Activated CD8-positive, alpha-beta memory T cell treated with anti-CD3 and anti-CD28 coated beads for 24 hours (primary cell): Measurements from ENCODE around the gene TMEM35B.
"Not testable (repeated sequence)": the region's sequence is repeated elsewhere in the genome, so short reads cannot be mapped to it uniquely, and the experiment has no call there.

Experiments
- DNase-seq: peaks from one replicate; pipeline ENCODE4 v3.0.0-alpha.2; 2020

Gene TMEM35B

DNA sequence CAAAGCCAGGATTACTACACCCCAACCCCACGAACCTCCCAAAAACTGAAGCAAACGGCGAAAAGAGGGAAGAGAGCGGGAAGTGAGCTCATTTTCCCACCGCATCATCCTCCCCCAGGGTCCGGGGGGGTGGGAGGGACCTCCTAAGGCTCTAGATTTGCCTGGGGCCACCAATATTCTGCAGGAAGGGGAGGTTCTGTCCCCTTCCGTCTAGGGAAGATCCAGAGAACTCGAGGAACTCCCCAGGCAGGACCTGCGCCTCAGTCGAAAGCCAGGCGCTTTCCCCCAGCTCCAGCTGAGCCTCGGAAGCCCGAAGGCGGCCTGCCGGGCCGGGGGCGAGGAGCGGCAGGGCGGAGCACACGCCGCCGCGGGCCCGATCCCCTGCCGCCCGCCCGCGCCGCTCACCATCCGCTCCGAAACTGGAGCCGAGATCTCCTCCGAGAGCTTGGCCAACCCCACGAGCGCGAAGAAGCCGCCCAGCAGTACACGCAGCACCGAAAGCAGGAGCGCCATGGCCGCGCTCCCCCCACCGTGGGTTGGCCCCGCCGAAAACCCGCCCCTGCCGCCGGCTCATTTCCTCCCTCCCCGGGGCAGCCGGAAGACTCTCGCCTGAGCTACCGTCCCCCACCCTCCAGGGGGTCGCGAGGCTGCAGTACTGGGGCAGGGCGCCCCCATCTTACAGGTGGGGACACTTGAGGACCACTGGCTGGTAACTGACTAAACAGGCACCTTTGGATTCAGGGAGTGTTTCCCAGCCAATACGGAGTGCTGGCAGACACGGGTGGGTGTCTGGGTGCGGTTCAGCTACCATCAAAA, at the start of gene TMEM35B:
TMEM35B (minus strand) TSS at position 555 of the 816 bp plus-strand sequence; CDS start at position 513, 42 bp downstream.
- peak; percentile 92 for DNase-seq

DNA sequence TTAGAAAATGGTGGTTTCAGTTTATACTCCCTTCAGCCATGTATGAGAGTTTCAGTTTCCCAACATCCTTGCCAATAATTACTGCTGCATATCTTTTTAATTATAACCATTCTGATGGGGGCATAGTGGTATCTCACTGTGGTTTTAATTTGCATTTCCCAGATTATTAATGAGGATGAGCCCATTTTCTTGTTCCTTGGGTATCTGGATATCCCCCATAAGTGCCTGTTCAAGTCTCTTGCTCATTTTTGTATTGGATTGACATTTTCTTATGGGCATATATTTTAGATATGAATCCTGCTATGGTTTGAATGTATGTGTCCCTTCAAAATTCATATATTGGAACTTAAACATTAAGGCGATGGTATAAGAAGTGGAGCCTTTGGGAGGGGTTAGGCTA, 48.2 kb upstream of the TMEM35B start:
- DNase-seq: no peak

DNA sequence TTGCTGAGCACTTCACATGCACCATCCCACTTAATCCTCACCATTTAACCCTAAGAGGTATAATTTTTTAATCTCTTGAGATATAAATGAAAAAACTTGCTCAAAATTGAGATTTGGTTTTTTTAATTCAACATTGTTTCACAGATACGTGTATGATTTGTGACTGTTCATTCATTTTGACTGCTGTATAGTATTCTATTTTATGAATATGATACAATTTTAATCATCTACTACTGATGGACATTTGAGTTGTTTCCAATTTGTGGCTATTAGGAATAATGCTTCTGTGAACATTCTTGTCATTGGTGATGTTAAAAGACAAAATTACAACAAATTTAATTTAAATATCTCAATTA, 47.2 kb upstream of the TMEM35B start:
- no peak for DNase-seq

DNA sequence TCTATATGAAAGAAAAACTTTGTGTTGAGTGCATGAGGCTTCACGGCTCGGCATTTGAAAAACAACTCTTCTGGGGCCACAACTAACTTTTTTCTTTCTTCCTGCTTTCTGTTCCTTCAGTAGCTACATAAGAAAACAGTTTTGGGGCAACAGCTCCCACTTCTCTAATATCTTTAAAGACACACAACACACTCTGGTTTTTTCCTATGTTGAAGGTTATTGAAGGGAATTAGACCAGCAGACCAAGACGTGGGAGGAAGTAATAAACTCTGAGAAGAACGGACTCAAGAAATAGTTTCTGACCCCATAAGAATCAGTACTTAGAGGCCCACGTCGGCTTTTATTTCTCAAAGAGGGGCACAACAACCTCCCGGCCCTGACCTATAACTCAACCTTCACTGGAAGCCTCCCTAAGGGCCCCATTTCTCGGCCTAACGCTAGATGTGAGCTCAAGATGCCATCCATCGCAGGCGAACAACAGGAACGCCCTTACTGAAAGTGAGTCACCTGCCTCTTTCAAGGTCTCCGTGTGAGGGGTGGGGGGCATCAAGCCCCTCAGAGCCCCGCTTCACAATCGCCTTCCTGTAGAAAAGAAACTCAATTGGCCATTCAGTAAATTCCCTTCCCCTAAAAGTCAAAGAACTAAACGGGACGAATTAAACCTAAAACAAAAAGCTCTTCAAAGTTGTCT, 45.8 kb upstream of the TMEM35B start:
- DNase-seq: peak; percentile 77

DNA sequence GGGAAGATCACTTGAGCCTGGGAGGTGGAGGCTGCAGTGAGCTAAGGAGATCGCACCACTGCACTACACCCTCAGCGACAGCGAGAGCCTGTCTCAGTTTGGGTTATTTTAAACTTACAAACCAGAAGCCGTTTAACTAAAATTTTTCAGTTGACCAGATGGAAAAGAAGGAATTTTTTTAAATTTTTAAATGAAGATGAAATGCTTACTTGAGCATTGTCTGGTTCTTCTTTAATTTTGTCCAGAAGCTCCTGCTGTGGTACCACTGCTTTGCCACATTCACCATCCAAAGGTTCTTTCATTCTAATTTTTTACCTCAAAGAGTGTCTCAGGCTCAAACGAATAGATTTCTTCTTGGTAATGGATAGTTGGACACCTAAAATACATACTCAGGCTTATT, 45.2 kb upstream of the TMEM35B start:
- no peak for DNase-seq

DNA sequence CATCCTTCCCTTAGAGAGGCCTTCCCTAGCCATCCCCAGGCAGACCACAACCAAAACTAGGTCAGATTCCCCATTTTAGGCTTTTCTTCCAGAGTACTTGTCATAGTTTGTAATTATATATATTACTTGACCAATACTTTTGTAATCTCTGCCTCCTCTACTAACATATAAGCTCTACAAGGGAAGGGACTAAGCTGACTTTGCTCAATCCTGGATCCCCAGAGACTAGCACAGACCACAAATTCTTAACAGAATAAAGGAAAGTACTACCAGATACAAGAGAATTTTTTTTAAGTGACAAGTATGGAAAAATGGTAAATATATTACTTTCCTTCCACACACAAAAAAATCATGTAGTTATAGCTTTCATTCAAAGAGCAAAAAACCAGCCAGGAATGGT, 44.6 kb upstream of the TMEM35B start:
- no peak for DNase-seq

DNA sequence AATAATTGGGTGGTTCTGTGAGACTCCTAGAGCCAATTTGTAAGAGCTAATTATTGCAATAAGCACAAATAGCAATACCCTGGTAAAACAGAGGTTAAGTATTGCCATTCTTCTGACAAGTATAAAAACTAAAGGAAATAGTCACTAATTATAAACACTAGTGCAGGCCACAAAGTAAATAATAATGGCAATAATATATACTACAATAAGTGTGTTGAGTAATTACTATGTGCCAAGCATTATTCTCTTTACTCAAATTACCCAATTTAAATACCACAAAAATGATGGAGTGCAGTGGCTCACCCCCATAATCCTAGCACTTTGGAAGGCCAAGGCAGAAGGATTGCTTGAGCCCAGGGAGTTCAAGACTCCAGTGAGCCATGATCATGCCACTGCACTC, 31.3 kb upstream of the TMEM35B start:
- no peak for DNase-seq

DNA sequence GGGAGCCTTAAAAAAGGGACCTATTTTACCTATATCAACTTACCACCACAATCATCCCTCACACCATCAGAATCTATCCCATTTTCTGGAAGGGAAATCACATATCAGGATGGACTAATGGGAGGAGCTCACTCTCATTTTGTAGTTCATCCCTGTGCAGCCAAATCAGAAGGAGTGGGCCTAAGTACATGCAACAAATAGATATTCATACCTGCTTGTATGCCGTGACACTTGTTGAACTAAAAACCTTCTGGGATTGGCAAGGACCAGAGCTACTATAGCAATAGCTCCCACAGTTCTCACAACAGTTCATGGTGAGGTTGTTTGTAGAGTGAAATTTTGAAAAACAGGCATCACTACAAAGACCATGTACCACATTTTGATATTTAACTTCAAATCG, 29.3 kb upstream of the TMEM35B start:
- DNase-seq: no peak

DNA sequence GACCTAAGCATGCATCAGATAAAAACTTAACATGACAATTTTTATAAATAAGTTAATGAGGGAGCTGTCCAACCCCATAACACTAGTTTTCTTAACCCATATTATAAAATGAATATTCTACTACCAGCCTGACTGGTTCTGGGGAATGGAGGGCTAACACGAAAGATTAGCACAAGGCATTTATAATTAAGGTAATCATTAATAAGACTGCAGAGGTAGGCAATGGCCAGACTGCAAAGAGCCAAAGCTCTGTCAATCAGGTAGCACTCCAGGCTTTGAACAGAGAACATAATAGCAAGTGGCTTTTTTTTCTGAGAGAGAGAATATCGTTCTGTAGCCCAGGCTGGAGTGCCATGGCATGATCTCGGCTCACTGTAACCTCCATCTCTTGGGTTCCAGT, 20.6 kb upstream of the TMEM35B start:
- DNase-seq: no peak

DNA sequence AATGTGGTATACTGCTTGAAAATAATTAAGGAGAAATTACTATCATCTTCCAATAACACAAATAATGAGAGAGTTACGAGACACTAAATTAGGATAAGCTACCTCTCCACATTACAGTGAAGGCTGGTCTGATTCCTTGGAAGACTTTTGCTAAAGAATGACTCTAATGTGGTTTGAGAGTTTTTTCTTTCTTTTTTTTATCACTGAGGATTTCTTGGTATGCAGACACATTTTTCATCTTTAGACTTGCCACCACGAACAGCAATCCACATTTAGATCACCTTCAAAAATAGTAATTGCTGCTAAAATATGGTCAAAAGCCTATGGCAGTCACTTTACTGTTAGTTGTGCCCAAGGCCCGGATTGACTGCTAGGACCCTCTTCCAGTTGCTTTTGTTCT, 16.6 kb upstream of the TMEM35B start:
- DNase-seq: no peak

DNA sequence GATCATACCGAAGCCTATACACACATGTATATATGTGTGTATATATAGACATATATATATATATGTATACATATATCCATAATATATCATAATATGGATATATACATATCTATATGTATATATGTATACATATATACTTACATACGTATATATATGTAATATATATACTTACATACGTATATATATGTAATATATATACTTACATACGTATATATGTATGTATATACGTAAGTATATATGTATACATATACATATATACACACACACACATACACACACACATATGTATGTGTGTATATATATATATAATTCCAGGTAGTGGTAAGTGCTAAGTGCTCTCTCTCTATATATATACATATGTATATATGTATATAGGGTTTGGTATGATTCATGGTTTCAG, 9.7 kb upstream of the TMEM35B start:
- DNase-seq: no peak

DNA sequence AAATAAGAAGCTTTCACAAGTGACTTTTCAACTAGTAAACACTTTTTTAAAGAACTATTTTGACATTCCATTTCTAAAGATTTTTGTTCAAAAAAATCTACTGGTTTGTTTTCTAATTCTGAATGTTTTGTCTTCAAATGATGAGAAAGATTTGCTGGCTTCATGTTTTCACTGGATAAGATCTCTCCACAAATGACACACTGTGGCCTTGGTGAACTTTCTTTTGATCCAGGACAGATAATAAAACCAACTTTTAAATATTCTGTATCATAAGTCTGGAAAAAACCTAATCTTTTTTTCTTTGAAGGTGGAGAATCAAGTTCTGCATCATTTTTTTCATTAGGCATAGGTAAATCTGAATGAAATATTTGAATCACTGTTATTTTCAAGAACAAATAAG, 3.4 kb upstream of the TMEM35B start:
- no peak for DNase-seq

DNA sequence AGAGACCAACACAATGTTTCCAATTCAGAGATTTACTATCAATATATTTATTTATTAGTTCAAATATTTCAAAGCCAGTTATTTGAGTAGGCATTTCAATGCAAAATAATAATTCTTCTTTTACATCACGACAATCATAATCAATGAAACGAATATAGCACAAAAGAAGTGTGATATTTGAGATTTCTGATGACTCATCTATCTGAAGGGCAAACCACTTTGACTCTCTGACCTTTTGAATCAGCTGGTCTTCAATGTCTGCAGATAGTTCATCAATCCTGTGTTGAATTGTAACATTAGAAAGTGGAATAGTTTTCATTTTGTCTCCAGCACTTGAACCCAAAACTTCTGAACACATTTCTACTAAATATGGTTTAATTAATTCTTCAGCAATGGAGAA, 3.0 kb upstream of the TMEM35B start:
- no peak for DNase-seq

DNA sequence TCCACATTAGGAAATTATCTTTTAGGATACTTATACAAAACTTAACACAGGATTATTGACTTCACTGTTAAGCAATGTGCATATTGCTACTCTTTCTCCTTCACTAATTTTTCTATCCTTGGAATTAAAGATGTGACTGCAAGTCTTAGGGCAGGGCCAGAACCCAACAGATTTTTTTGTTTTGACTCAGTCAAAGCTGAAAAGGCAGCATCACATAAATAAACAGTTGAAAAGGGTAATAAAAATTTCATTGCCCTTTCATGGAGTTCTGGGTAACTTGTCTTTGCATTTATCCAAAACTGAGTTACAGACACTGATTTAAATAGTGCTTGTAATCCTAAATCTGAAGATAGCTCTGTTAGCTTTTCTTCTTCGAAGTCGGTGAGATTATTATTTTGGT, 1.9 kb upstream of the TMEM35B start:
- DNase-seq: no peak

DNA sequence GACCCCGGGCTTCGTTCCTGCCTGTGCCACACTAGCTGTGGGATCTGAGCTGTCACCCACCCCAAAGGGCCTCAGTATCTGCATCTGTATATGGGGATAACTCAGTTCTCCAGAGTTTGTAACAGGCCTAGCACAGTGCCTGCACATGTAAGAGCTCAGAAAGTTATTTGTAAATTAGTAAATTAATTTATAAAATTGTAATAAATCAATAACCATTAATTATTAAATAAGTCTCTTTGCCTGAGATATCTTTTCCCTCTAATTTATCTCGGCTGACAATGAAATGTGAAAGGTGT, 410 bp upstream of the TMEM35B start:
- not testable (repeated sequence) for DNase-seq

DNA sequence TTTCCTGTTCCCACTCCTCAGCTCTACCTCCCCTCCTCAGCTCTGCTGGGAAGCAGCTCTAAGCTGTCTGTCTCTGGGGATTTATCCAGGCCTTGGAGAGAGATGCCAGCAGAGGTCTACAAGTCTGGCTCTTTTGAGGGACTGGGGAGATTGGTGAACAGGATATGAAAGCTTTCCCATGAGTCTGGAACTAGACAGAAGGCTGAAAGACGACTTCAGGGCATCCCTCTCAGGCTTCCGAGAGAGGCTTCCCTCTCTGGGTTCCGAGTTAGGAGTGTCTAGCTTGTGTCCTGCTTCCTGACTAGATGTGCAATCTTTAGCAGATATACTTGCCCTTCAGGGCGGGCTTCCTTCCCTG, 733 bp downstream of the TMEM35B start:
- no peak for DNase-seq

DNA sequence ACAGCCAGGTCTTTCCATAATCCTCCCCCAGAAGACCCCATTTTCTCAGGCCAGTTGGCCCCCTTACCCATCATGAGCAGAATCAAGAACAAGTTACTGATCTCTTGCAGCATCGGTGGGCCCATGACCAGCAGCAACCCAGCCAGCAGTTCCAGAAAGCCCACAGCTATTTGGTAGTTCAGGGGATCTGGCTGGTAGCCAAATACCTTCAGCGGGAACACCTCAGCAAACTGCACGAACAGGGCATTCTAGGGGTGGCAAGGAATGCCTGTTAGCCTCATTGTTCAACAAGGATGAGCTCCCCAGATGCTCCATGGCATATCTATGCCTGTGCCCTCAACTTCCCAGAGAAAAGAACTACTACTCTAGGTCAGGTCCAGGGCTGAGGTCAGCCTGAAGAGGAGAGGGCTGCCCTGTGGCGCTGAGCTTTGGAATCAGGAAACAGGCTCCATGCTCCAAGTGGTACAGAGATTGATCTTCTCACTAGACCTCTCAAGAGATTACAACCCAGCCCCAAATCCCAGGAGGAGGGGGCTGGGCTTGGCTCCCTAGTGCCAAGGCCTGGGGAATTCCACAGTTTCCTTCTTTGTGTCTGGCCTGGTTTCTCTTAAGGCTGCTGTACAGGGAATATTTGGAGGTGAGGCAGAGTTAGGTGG, 1.3 kb downstream of the TMEM35B start:
- DNase-seq: no peak

DNA sequence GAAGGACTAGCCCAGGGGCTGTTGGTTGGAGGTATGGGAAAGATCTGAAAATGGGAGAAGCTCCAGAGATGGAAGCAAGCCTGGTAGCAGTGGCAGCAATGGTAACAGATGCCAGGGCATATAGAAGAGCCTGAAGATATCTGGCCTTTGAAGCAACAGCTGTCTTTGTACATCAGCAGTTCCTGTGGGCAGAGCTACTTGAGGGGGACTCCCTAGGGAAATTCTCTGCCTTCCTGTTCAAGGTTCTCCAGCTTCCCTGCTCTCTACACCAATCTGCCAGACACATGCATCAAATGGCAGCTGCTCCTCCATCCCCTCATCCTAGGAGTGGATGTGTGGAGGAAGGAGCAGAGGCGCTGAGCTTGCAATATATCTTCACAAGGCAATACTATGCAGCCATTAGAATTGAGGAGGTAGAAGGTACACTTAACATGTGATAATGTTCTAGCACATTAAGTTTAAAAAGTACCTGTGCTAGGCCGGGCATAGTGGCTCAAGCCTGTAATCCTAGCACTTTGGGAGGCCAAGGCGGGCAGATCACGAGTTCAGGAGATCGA, 2.2 kb downstream of the TMEM35B start:
- DNase-seq: no peak

DNA sequence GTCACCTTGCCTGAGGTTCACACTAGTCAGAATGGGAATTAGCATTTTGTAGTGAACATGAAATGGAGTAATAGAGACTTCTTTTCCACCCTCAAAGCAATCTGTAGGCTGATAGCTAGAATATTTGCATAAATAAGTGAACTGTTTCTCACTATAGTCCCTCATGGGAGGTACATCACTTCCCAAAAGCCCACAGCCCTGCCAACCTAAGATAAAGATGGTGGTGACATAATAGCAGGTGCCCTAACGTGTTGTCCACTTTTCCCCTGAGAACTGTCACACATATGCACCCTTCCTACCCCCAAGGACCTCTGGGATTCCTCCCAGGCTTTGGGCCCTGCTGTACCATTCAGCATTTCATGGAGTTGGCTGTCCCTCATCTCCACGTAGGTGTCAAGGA, 4.4 kb downstream of the TMEM35B start:
- no peak for DNase-seq

DNA sequence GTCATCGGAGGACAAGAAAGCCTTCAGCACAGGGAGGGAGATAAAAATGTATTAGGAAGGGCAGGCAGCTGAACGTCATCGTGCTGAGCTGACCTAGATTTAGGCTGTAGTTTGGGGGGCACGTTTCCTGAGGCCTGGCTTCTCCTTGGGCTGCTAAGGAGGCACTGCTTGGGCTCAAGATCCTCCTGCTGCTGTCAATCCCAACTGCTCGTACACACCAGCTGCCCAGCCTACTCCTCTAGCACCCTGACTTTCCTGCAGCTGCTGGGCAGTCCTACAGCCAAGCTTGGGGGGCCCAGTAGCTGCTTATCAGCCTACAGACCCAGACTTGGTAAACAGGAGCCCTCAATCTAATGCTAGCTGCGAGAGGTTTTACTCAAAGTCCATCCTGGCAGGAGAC, 6.2 kb downstream of the TMEM35B start:
- no peak for DNase-seq

DNA sequence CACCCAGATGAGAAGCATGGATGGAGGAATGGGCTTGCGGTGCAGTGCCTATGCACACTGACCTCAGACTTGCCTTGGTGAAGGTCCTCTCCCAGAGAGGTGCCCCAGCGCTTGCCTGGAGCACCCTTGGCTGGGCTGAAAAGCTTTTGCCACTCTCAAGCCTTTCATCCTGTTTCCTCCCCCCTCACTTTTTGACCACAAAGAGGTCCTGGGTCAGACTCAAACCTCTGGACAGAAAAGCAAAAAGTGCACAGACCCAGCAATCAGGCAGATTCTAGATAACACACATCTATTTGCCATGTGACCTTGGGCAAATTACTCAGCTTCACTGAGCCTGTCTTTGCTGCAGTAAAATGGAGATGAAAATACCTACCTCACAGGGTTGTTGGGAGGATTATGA, 7.3 kb downstream of the TMEM35B start:
- DNase-seq: no peak

DNA sequence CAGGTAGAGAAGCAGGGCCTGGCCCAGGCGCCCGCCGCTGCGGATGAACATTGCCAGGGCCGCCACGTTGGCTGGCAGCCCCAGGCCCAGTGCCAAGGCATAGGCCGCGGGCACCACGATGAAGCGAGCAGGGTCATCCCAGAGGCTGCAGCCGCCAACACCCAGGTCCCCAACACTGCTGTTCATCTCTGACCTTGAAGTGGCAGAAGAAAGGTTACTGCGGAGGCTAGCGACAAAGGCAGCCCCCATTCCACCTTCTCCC, 8.0 kb downstream of the TMEM35B start:
- DNase-seq: no peak

DNA sequence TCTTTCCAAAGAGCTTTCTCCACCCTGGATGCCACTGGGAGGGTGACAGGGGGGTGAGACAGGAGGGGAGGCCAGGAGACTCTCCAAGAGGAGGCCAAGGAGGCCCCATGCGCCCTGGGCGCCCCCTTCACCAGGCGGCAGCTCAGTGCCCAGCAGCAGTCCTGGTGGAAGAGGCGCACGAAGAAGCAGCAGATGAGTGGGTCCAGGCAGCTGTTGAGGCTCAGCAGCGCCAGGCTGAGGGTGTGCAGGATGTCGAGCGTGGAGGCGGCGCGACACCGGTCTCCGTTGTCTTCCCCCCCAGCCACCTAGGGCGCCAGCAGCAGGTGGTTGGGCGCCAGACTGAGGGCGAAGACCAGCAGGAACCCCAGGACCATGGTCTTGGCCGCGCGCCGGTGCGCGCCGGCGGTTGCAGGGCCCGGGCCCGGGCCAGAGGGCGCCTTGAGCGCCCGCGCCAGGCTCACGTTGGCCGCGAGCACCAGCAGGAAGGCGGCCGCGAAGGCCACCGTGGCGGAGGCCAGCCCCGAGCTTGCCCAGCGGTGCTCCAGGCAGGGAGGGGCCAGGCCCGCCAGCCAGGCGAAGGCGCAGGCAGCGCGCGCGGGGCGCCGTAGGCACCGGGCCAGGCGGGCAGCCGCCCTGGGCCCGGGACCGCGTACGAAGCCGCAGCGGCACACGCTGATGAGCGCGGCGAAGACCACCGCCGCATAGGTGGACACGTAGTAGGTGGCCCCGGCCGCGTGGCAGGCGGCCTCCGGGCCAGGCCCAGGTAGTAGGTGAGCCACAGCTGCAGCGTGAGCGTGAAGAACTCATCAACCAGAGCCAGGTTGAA, 8.6 kb downstream of the TMEM35B start:
- no peak for DNase-seq

DNA sequence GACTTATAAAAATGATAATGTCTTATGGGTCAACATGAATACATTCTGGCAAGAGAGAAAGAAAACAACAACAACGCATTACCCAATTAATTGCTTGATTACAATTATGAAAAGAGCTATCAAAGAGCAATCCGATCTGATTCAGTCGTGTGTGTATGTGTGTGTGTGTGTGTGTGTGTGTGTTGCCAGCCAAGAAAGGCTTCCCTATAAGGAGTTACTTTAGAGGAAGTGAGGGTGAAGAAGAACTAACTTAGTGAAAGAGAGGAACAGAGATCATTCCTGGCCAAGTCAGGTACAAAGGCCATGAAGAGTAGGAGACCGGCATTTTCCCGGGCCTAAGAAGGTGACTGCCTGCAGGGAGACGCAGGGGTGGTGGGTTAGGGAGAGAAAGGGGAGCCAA, 9.4 kb downstream of the TMEM35B start:
- no peak for DNase-seq
